Sciatic nerve (tissue), 1 donor: ENCODE data around the gene NPB. TPM values are rescaled to one million over a fixed set of nuclear protein-coding genes. Genes with fewer than 3 reads are reported as not detected.

Source experiments
- total RNA-seq: library from RNA; stranded (reverse); fragmentation: NEBNext Ultra II Directional; extraction: Animal tissue kit (Norgen Biotek cat#: 25700); gene quantifications from one replicate; pipeline ENCODE4 v1.2.1, GENCODE V29; 2021
- donor health status: DM: no; HTN: no; CAD: no.

Gene NPB
- total RNA-seq, 1 donor from 2014 or later: 0.80 TPM

Other genes starting within 250 kb of the NPB start
- gene PDE6G, start 245.7 kb upstream of the NPB start, total RNA-seq: not detected
- 17.9 TPM for gene OXLD1, start 235.6 kb upstream of the NPB start, total RNA-seq
- gene CCDC137, start 235.5 kb upstream of the NPB start, total RNA-seq: 10.2 TPM
- gene ARL16, start 218.4 kb upstream of the NPB start, total RNA-seq: 31.8 TPM
- gene HGS, start 218.2 kb upstream of the NPB start, total RNA-seq: 79.8 TPM
- gene MRPL12, start 198.9 kb upstream of the NPB start, total RNA-seq: 23.6 TPM
- 23.0 TPM for gene SLC25A10, start 190.0 kb upstream of the NPB start, total RNA-seq
- 7.8 TPM for gene GCGR, start 98.1 kb upstream of the NPB start, total RNA-seq
- gene MCRIP1, start 68.9 kb upstream of the NPB start, total RNA-seq: 91.5 TPM
- gene PPP1R27, start 67.2 kb upstream of the NPB start, total RNA-seq: not detected
- 248 TPM for gene P4HB, start 41.7 kb upstream of the NPB start, total RNA-seq
- 387 TPM for gene ARHGDIA, start 30.9 kb upstream of the NPB start, total RNA-seq
- 45.9 TPM for gene ALYREF, start 10.7 kb upstream of the NPB start, total RNA-seq
- 58.2 TPM for gene ANAPC11, start 10.5 kb upstream of the NPB start, total RNA-seq
- gene PCYT2, start 9.2 kb downstream of the NPB start, total RNA-seq: 34.1 TPM
- gene SIRT7, start 15.9 kb downstream of the NPB start, total RNA-seq: 17.7 TPM
- 27.8 TPM for gene MAFG, start 25.5 kb downstream of the NPB start, total RNA-seq
- 8.0 TPM for gene PYCR1, start 35.1 kb downstream of the NPB start, total RNA-seq
- not detected for gene MYADML2, start 45.0 kb downstream of the NPB start, total RNA-seq
- not detected for gene NOTUM, start 58.9 kb downstream of the NPB start, total RNA-seq
- 32.5 TPM for gene ASPSCR1, start 75.4 kb downstream of the NPB start, total RNA-seq
- 33.6 TPM for gene CENPX, start 120.6 kb downstream of the NPB start, total RNA-seq
- 8.6 TPM for gene LRRC45, start 121.1 kb downstream of the NPB start, total RNA-seq
- gene RAC3, start 129.4 kb downstream of the NPB start, total RNA-seq: 4.0 TPM
- gene DCXR, start 135.5 kb downstream of the NPB start, total RNA-seq: 80.0 TPM
- gene RFNG, start 149.6 kb downstream of the NPB start, total RNA-seq: 42.4 TPM
- 68.2 TPM for gene GPS1, start 149.7 kb downstream of the NPB start, total RNA-seq
- gene DUS1L, start 163.6 kb downstream of the NPB start, total RNA-seq: 57.1 TPM
- gene FASN, start 196.0 kb downstream of the NPB start, total RNA-seq: 280 TPM